K562 (cell line): ENCODE measurements around the gene ASCC3. TPM values are rescaled to one million over a fixed set of nuclear protein-coding genes. Genes with fewer than 3 reads are reported as not detected.

Source experiments
- ATAC-seq: fragments of 200-7000 bp; cut with Tn5 transposase; 3 replicates; pipeline ENCODE4 v1.9.1; 2020; ENCODE audit warnings: moderate library complexity
- BruUV-seq: library from RNA; stranded (reverse); fragments of 400-500 nt; replicated peaks from 2 replicates; lab custom pipeline; 2021; lab: Mats Ljungman, UMichigan
- CTCF ChIA-PET: fragments of 300-600 bp; formaldehyde crosslinking; extraction: SDS; loops from one replicate; lab custom pipeline; 2021; ENCODE audit warnings: low intra/inter-chr PET ratio; lab: Yijun Ruan, JAX
- POLR2A ChIA-PET: fragments of 300-600, 350-650 bp; sonication (Branson Sonifier 250); formaldehyde crosslinking; extraction: SDS; loops from one replicate; lab custom pipeline; 2021; ENCODE audit warnings: antibody characterized with exemption, inconsistent platforms; lab: Yijun Ruan, JAX
- DNase-seq, 4 experiments: peaks; one replicate each; pipeline versions ENCODE4 v3.0.0 to v3.0.0-alpha.2; 2011 to 2018; ENCODE audit warnings: low spot score in 3 of 4, mixed read lengths in 3 of 4; ENCODE audit errors: extremely low read depth in 1 of 4
- FAIRE-seq: peaks from 2 replicates; lab custom pipeline; 2011; peaks lifted over from hg19 to GRCh38; lab: Jason Lieb, UNC
- H2AFZ ChIP-seq: 2 replicates; pipeline ENCODE4 v1.6.0; 2011; ENCODE audit warnings: low read depth, low read length, control low read depth, inconsistent platforms
- H3K27ac ChIP-seq: fragments of 200-600 bp; 3 replicates; pipeline ENCODE4 v1.8.0; 2011; ENCODE audit warnings: low read depth, mild to moderate bottlenecking, control low read depth, inconsistent platforms, low read length, moderate library complexity, mixed read lengths; ENCODE audit errors: extremely low read depth
- H3K27me3 ChIP-seq, 2 experiments: fragments of 300-600 bp in 1 of 2; 2 replicates in 1 of 2; 3 replicates in 1 of 2; pipeline versions ENCODE4 v1.6.0 to v1.8.0; 2011; ENCODE audit warnings: inconsistent platforms in 2 of 2, low read length in 2 of 2, mild to moderate bottlenecking in 1 of 2, mixed read lengths in 1 of 2, moderate library complexity in 1 of 2; ENCODE audit not compliant: control insufficient read depth in 2 of 2, insufficient read depth in 2 of 2
- H3K36me3 ChIP-seq: fragments of 300-600 bp; 3 replicates; pipeline ENCODE4 v1.8.0; 2011; ENCODE audit warnings: mild to moderate bottlenecking, low read length, inconsistent platforms; ENCODE audit not compliant: control insufficient read depth, insufficient read depth
- H3K4me1 ChIP-seq, 2 experiments: fragments of 200-600 bp in 1 of 2; replicated peaks in 1 of 2; 2 replicates in 1 of 2; 3 replicates in 1 of 2; pipeline versions ENCODE4 v1.5.1 to v1.8.0; 2011; ENCODE audit warnings: inconsistent platforms in 2 of 2, low read length in 2 of 2, mild to moderate bottlenecking in 1 of 2, mixed read lengths in 1 of 2, moderate library complexity in 1 of 2; ENCODE audit not compliant: control insufficient read depth in 2 of 2, insufficient read depth in 2 of 2
- H3K4me2 ChIP-seq: 2 replicates; pipeline ENCODE4 v1.6.1; 2011; ENCODE audit warnings: low read length, control low read depth, inconsistent platforms, mixed read lengths; ENCODE audit not compliant: insufficient read depth
- H3K4me3 ChIP-seq: fragments of 200-600 bp; sonication (generic), shearing (Covaris generic); 2 replicates; pipeline ENCODE4 v1.5.1; 2016; ENCODE audit warnings: control low read depth, inconsistent platforms
- H3K79me2 ChIP-seq: fragments of 200-600 bp; 3 replicates; pipeline ENCODE4 v1.8.0; 2011; ENCODE audit warnings: low read length, inconsistent platforms; ENCODE audit not compliant: control insufficient read depth, insufficient read depth
- H3K9ac ChIP-seq, 2 experiments: 2 replicates each; pipeline versions ENCODE4 v1.6.0 to v1.6.1; 2011; ENCODE audit warnings: low read depth in 2 of 2, low read length in 2 of 2, control low read depth in 1 of 2, inconsistent platforms in 1 of 2, mild to moderate bottlenecking in 1 of 2, mixed read lengths in 1 of 2; ENCODE audit not compliant: insufficient read depth in 1 of 2
- H3K9me1 ChIP-seq: one replicate; pipeline ENCODE4 v1.6.0; 2011; ENCODE audit warnings: inconsistent platforms, mild to moderate bottlenecking, low read length, moderate library complexity; ENCODE audit not compliant: control insufficient read depth, insufficient read depth
- H3K9me3 ChIP-seq: replicated peaks from 2 replicates; pipeline ENCODE4 v1.5.1; 2011; ENCODE audit warnings: low read depth, low read length, inconsistent platforms; ENCODE audit not compliant: control insufficient read depth, insufficient read depth
- H4K20me1 ChIP-seq: replicated peaks from 2 replicates; pipeline ENCODE4 v1.6.1; 2011; ENCODE audit warnings: low read length, inconsistent platforms, mixed read lengths; ENCODE audit not compliant: control insufficient read depth, insufficient read depth
- CBFA2T2 ChIP-seq: fragments of 450-650 bp; conservative IDR thresholded peaks from 2 replicates; pipeline ENCODE4 v1.6.1; 2017; ENCODE audit warnings: mild to moderate bottlenecking
- CBFA2T3 ChIP-seq: fragments of 450-650 bp; IDR thresholded peaks from 2 replicates; pipeline ENCODE4 v1.6.1; 2017
- E4F1 ChIP-seq: fragments of 250-450 bp; sonication (Bioruptor Pico); IDR thresholded peaks from 2 replicates; pipeline ENCODE4 v1.5.0; 2021; ENCODE audit warnings: mild to moderate bottlenecking, borderline replicate concordance
- HNRNPK ChIP-seq: fragments of 200-400 bp; formaldehyde crosslinking; IDR thresholded peaks from one replicate; pipeline ENCODE4 v1.6.1; 2018; ENCODE audit warnings: mild to moderate bottlenecking, low read depth, low read length; ENCODE audit not compliant: poor library complexity, severe bottlenecking
- RHOXF2B ChIP-seq: fragments of 250-450 bp; sonication (Bioruptor Pico); conservative IDR thresholded peaks from 2 replicates; pipeline ENCODE4 v1.5.1; 2021
- WGBS: fragments of 100-300 bp; shearing (Covaris generic); methylation state at CpG from one replicate; pipeline ENCODE4 v1.1.6; 2016; ENCODE audit warnings: low coverage, mixed read lengths; ENCODE audit not compliant: insufficient coverage; ENCODE audit errors: missing lambda C conversion rate; 5-methylcytosine and 5-hydroxymethylcytosine counted together
- in situ Hi-C: fragments of 300-500 bp; cut with MboI; formaldehyde crosslinking; loops from 4 replicates; pipeline ENCODE4 v1.15.0; 2018; ENCODE audit warnings: inconsistent platforms, mixed read lengths
- intact Hi-C: fragments of 100-400 bp; cut with micrococcal nuclease; formaldehyde crosslinking; loops from 2 replicates; pipeline ENCODE4 v1.14.2; 2022
- polyA plus RNA-seq, 8 experiments: library from polyadenylated mRNA; depleted of rRNA in 4 of 8; stranded (reverse) in 5 of 8; unstranded in 3 of 8; fragments of >200 nt; fragmentation: Nextera tagmentation in 2 of 8; fragmentation: Illumina TruSeq in 1 of 8; extraction: Ambion mirVana in 2 of 8; extraction: Trizol in 1 of 8; gene quantifications; 2 replicates each; pipeline versions ENCODE4 v1.2.1 to v1.2.3, GENCODE V29; 2011 to 2014; ENCODE audit warnings: inconsistent platforms in 1 of 8, missing spikeins in 1 of 8
- total RNA-seq, 7 experiments: library from RNA; depleted of rRNA in 6 of 7; stranded (reverse); fragments of >200 nt in 6 of 7; fragmentation: Illumina TruSeq in 2 of 7; extraction: Trizol in 2 of 7; gene quantifications; 2 replicates each; pipeline versions ENCODE4 v1.2.1 to v1.2.3, GENCODE V29; 2011 to 2021; ENCODE audit warnings: low replicate concordance in 1 of 7

ASCC3 gene
- total and polyA plus RNA-seq, 9 of the 15 experiments (the other 6 are each of a cell fraction or from before 2014, with no cell fraction given) = 16.1 to 56.1 (median 33.9) TPM

GRCh38 chr6:100897671-100898070 lies 16.5 kb upstream of the ASCC3 start:
- TF ChIP-seq CBFA2T3 (peak; percentile 57), HNRNPK (no peak), E4F1 (CRISPR knock-in tag) (no peak), RHOXF2B (no peak), CBFA2T2 (peak; percentile 30; the same call in 1 of the 2 replicates)
- no peak overlapping the region for H3K9ac ChIP-seq
- CTCF ChIA-PET = no interaction called here
- no peak overlapping the region for H3K27ac ChIP-seq
- no peaks in the 10 kb centered on the region for H3K9me1 ChIP-seq
- no peaks in the 10 kb centered on the region for H3K36me3 ChIP-seq
- no peak overlapping the region for H3K4me2 ChIP-seq
- FAIRE-seq (no peak), DNase-seq (no peak), ATAC-seq (no peak)
- no peaks in the 10 kb centered on the region for H3K27me3 ChIP-seq
- H3K9me3 ChIP-seq = peaks cover 5% of the 10 kb centered on the region
- H3K4me3 ChIP-seq = no peak overlapping the region
- H2AFZ ChIP-seq = no peak overlapping the region
- BruUV-seq = no TSS peak
- no peaks in the 10 kb centered on the region for H4K20me1 ChIP-seq
- POLR2A ChIA-PET = no interaction called here
- H3K79me2 ChIP-seq = no peaks in the 10 kb centered on the region
- peaks cover 0 to 2% of the 10 kb centered on the region in 2 experiments; a peak in 3 of 5 replicates for H3K4me1 ChIP-seq
- in situ Hi-C loops = no loop called here
- 33% methylated on average over 4 of the region's 4 CpGs for WGBS
- intact Hi-C loops = no loop called here
